OCI-LY1 (cell line): ENCODE measurements around the gene TANK.

Experiments used
- H2AFZ ChIP-seq: fragments of 200-600 bp; sonication (generic), shearing (Covaris generic); 2 replicates; pipeline ENCODE4 v1.6.0; 2014; ENCODE audit warnings: antibody characterized with exemption, mild to moderate bottlenecking, low read length
- H3F3A ChIP-seq: fragments of 200-600 bp; sonication (generic), shearing (Covaris generic); 2 replicates; pipeline ENCODE4 v1.6.0; 2014; ENCODE audit warnings: mild to moderate bottlenecking, antibody characterized with exemption, low read length, moderate library complexity; ENCODE audit not compliant: insufficient read depth
- H3K27ac ChIP-seq: fragments of 200-600 bp; sonication (generic); 2 replicates; pipeline ENCODE4 v1.5.1; 2014; ENCODE audit warnings: low read length, mixed run types, mild to moderate bottlenecking, low read depth; ENCODE audit not compliant: poor library complexity, severe bottlenecking
- H3K27me3 ChIP-seq: fragments of 200-600 bp; sonication (generic); 2 replicates; pipeline ENCODE4 v1.6.0; 2014; ENCODE audit warnings: antibody characterized with exemption, mild to moderate bottlenecking, low read length, moderate library complexity; ENCODE audit not compliant: insufficient read depth
- H3K36me3 ChIP-seq: fragments of 200-600 bp; sonication (generic); 2 replicates; pipeline ENCODE4 v1.6.1; 2014; ENCODE audit warnings: mild to moderate bottlenecking, antibody characterized with exemption, low read length, moderate library complexity, mixed read lengths; ENCODE audit not compliant: insufficient read depth
- H3K4me1 ChIP-seq: fragments of 200-600 bp; sonication (generic); 2 replicates; pipeline ENCODE4 v1.5.1; 2014; ENCODE audit warnings: mild to moderate bottlenecking, low read length, moderate library complexity; ENCODE audit not compliant: insufficient read depth, severe bottlenecking
- H3K4me2 ChIP-seq: fragments of 200-600 bp; sonication (generic), shearing (Covaris generic); 2 replicates; pipeline ENCODE4 v1.6.1; 2014; ENCODE audit warnings: low read length
- H3K4me3 ChIP-seq: fragments of 200-600 bp; sonication (generic); 2 replicates; pipeline ENCODE4 v1.5.1; 2014; ENCODE audit warnings: low read length, low read depth, mild to moderate bottlenecking, mixed read lengths; ENCODE audit not compliant: poor library complexity, severe bottlenecking
- H3K79me2 ChIP-seq: fragments of 200-600 bp; shearing (Covaris generic); 2 replicates; pipeline ENCODE4 v1.6.1; 2016; ENCODE audit warnings: mixed run types, low read length, mixed read lengths; ENCODE audit not compliant: insufficient read depth
- H3K9ac ChIP-seq: fragments of 200-600 bp; sonication (generic), shearing (Covaris generic); 2 replicates; pipeline ENCODE4 v1.6.1; 2014; ENCODE audit warnings: mild to moderate bottlenecking, low read length, mixed read lengths
- H3K9me2 ChIP-seq: fragments of 200-600 bp; sonication (generic), shearing (Covaris generic); 2 replicates; pipeline ENCODE4 v1.6.1; 2014; ENCODE audit warnings: low read depth, mild to moderate bottlenecking, low read length, mixed read lengths
- H3K9me3 ChIP-seq: fragments of 200-600 bp; shearing (Covaris generic); 2 replicates; pipeline ENCODE4 v1.6.1; 2014; ENCODE audit warnings: low read length, mixed read lengths
- H4K20me1 ChIP-seq: fragments of 200-600 bp; sonication (generic), shearing (Covaris generic); 2 replicates; pipeline ENCODE4 v1.6.0; 2016; ENCODE audit warnings: mild to moderate bottlenecking, low read length; ENCODE audit not compliant: insufficient read depth
- EZH2 ChIP-seq: fragments of 200-600 bp; sonication (generic), shearing (Covaris generic); IDR thresholded peaks from 2 replicates; pipeline ENCODE4 v1.8.0; 2017; ENCODE audit warnings: borderline replicate concordance, mixed run types, mild to moderate bottlenecking, antibody characterized with exemption, low read length, moderate library complexity, mixed read lengths
- TF ChIP-seq, protein P1 (sequence below): fragments of 200-600 bp; sonication (generic), shearing (Covaris generic); IDR thresholded peaks from 2 replicates; pipeline ENCODE4 v1.5.1; 2017; ENCODE audit warnings: mild to moderate bottlenecking, antibody characterized with exemption, low read length, moderate library complexity, mixed read lengths

The TANK gene

DNA sequence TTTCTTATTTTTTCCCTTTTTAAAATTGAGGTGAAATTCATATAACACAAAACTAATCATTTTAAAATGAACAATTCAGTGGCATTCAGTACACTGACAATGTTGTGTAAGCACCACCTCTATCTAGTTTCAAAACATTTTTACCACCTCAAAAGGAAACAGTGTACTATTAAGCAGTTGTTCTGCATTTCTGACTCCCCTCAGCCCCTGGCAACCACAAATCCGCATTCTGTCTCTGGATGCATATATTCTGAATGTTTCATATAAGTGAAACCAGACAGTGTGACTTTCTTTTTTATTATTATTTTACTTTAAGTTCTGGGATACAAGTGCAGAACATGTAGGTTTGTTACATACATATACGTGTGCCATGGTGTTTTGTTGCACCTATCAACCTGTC, 19.2 kb upstream of the TANK start:
- H3K4me2 ChIP-seq = peak overlapping the region; percentile 65; the same call in 1 of the 2 replicates

DNA sequence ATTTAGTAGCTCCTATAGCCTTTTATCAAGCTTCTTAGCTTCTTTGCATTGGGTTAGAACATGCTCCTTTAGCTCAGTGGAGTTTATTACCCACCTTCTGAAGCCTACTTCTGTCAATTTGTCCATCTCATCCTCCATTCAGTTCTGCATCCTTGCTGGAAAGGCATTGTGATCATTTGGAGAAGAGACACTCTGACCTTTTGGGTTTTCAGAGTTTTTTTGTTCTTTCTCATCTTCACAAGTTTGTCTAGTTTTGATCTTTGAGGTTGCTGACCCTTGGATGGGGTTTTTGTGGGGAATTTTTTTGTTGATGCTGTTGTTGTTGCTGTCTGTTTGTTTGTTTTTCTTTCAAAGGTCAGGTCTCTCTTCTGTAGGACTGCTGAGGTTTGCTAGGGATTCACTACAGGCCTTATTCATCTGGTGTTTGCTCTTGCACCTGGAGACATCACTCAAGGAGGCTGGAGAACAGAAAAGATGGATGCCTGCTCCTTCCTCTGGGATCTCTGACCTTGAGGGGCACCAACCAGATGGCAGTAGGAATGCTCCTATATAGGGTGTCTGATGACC, 13.9 kb upstream of the TANK start:
- Histone ChIP-seq H3F3A (no peaks in the 10 kb centered on the region), H3K9ac (no peak overlapping the region), H3K36me3 (peaks cover 12% of the 10 kb centered on the region; the same call in 1 of the 2 replicates), H3K79me2 (peaks cover 50% of the 10 kb centered on the region), H2AFZ (no peak overlapping the region), H3K27ac (no peak overlapping the region), H3K4me2 (no peak overlapping the region), H3K27me3 (no peaks in the 10 kb centered on the region), H3K9me3 (peaks cover 18% of the 10 kb centered on the region), H3K4me1 (no peaks in the 10 kb centered on the region), H4K20me1 (no peaks in the 10 kb centered on the region), H3K4me3 (no peak overlapping the region), H3K9me2 (no peaks in the 10 kb centered on the region)
- TF ChIP-seq, protein P1, sequence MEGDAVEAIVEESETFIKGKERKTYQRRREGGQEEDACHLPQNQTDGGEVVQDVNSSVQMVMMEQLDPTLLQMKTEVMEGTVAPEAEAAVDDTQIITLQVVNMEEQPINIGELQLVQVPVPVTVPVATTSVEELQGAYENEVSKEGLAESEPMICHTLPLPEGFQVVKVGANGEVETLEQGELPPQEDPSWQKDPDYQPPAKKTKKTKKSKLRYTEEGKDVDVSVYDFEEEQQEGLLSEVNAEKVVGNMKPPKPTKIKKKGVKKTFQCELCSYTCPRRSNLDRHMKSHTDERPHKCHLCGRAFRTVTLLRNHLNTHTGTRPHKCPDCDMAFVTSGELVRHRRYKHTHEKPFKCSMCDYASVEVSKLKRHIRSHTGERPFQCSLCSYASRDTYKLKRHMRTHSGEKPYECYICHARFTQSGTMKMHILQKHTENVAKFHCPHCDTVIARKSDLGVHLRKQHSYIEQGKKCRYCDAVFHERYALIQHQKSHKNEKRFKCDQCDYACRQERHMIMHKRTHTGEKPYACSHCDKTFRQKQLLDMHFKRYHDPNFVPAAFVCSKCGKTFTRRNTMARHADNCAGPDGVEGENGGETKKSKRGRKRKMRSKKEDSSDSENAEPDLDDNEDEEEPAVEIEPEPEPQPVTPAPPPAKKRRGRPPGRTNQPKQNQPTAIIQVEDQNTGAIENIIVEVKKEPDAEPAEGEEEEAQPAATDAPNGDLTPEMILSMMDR = no peak
- no peak for TF ChIP-seq EZH2

More for the DNA sequence above, 19.2 kb upstream of the TANK start:
- Histone ChIP-seq H3K36me3 (0 out of 2 replicates have a peak, but pooled peaks cover 3% of the 10 kb centered on the region), H3K9ac (no peak overlapping the region), H3K9me2 (no peaks in the 10 kb centered on the region), H3K4me1 (peaks cover 31% of the 10 kb centered on the region), H3K79me2 (peaks cover 55% of the 10 kb centered on the region), H3F3A (no peaks in the 10 kb centered on the region), H4K20me1 (no peaks in the 10 kb centered on the region), H3K9me3 (no peaks in the 10 kb centered on the region), H3K27ac (no peak overlapping the region), H2AFZ (no peak overlapping the region), H3K27me3 (no peaks in the 10 kb centered on the region), H3K4me3 (peak overlapping the region; percentile 61)
- TF ChIP-seq, protein P1 = no peak
- no peak for TF ChIP-seq EZH2

DNA sequence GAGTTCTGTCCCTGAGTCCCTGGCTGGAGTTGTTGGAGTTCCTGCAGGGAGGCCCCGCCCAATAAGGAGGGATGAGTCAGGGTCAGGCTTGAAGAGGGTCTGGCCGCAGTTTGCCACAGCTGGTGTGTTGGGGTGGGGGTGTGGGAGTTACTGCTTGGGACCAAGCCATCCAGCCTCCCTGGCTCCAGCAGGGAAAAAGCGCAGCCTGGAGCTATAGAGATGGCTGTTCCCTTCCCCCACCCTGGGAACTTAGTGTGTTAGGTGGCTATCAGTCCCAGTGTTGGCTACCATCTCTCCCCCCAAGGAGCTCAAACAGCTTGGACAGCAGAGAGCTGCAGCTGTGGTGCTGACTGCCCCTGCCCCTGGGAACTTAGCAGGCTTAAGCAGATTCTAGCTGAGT, 13.2 kb upstream of the TANK start:
- Histone ChIP-seq H3K4me2 (no peak overlapping the region), H4K20me1 (no peaks in the 10 kb centered on the region), H2AFZ (no peak overlapping the region), H3K9me3 (peaks cover 19% of the 10 kb centered on the region), H3K9me2 (no peaks in the 10 kb centered on the region), H3K79me2 (peaks cover 50% of the 10 kb centered on the region), H3K4me3 (no peak overlapping the region), H3F3A (no peaks in the 10 kb centered on the region), H3K27me3 (no peaks in the 10 kb centered on the region), H3K36me3 (peaks cover 11% of the 10 kb centered on the region; the same call in 1 of the 2 replicates), H3K9ac (no peak overlapping the region), H3K27ac (no peak overlapping the region), H3K4me1 (no peaks in the 10 kb centered on the region)
- TF ChIP-seq, protein P1 = no peak
- TF ChIP-seq EZH2 = no peak
